Measurements from ENCODE around the gene OSBP2.

- TF ChIP-seq, protein P1, sequence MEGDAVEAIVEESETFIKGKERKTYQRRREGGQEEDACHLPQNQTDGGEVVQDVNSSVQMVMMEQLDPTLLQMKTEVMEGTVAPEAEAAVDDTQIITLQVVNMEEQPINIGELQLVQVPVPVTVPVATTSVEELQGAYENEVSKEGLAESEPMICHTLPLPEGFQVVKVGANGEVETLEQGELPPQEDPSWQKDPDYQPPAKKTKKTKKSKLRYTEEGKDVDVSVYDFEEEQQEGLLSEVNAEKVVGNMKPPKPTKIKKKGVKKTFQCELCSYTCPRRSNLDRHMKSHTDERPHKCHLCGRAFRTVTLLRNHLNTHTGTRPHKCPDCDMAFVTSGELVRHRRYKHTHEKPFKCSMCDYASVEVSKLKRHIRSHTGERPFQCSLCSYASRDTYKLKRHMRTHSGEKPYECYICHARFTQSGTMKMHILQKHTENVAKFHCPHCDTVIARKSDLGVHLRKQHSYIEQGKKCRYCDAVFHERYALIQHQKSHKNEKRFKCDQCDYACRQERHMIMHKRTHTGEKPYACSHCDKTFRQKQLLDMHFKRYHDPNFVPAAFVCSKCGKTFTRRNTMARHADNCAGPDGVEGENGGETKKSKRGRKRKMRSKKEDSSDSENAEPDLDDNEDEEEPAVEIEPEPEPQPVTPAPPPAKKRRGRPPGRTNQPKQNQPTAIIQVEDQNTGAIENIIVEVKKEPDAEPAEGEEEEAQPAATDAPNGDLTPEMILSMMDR (IDR thresholded peaks at IDR 0.05), result no peak
- TF ChIP-seq POLR2A (IDR thresholded peaks at IDR 0.05), result no peak
These were observed 47.1 kb upstream of the OSBP2 start for GRCh38 chr22:30647536-30647935.
